ENCODE data around the gene FBL.

- no peak for TF ChIP-seq CTCF (IDR thresholded peaks at IDR 0.05 in 8 of 11, conservative IDR thresholded peaks at IDR 0.05 in 3 of 11)
- no peak for TF ChIP-seq POLR2A (IDR thresholded peaks at IDR 0.05)
Observed at GRCh38 chr19:39834287-39834841, 11.8 kb downstream of the FBL start.
